ENCODE measurements around the gene TMEM131L.
A peak's percentile ranks its signal among the peaks of the same experiment; 100 is the strongest.

Gene TMEM131L

GRCh38 chr4:153628796-153629315, 162.7 kb downstream of the TMEM131L start:
- no peak for DNase-seq

- no peak for DNase-seq
Measured at GRCh38 chr4:153629776-153630175, 163.6 kb downstream of the TMEM131L start.

GRCh38 chr4:153634738-153635353, 168.7 kb downstream of the TMEM131L start:
- peak in 1 of 2 experiments; percentile 19 for DNase-seq

GRCh38 chr4:153635846-153636245, 169.7 kb downstream of the TMEM131L start:
- no peak for DNase-seq

- DNase-seq, result no peak
Measured at GRCh38 chr4:153637201-153637600, 171.0 kb downstream of the TMEM131L start.

GRCh38 chr4:153638011-153638410, 171.9 kb downstream of the TMEM131L start:
- DNase-seq, result no peak

- no peak for DNase-seq
Measured at GRCh38 chr4:153638999-153639398, 172.8 kb downstream of the TMEM131L start.

GRCh38 chr4:153639833-153640802, 174.0 kb downstream of the TMEM131L start:
- no peak for DNase-seq

- no peak for DNase-seq
Measured at GRCh38 chr4:153641532-153641931, 175.4 kb downstream of the TMEM131L start.

- DNase-seq, result peak; percentile 6 to 47
Measured at GRCh38 chr4:153643406-153644383, 177.5 kb downstream of the TMEM131L start.

GRCh38 chr4:153645183-153645582, 179.0 kb downstream of the TMEM131L start:
- no peak for DNase-seq

- DNase-seq, result no peak
Measured at GRCh38 chr4:153646261-153646660, 180.1 kb downstream of the TMEM131L start.

GRCh38 chr4:153646978-153647377, 180.8 kb downstream of the TMEM131L start:
- DNase-seq, result no peak

- no peak for DNase-seq
Measured at GRCh38 chr4:153647975-153648374, 181.8 kb downstream of the TMEM131L start.

- peak in 1 of 2 experiments; percentile 2 for DNase-seq
Measured at GRCh38 chr4:153649572-153649991, 183.4 kb downstream of the TMEM131L start.

GRCh38 chr4:153651116-153651515, 185.0 kb downstream of the TMEM131L start:
- DNase-seq, result no peak

- no peak for DNase-seq
Measured at GRCh38 chr4:153651587-153651986, 185.4 kb downstream of the TMEM131L start.

GRCh38 chr4:153652051-153652784, 186.1 kb downstream of the TMEM131L start:
- DNase-seq, result no peak

- DNase-seq, result no peak
Measured at GRCh38 chr4:153655002-153655541, 188.9 kb downstream of the TMEM131L start.

- DNase-seq, result no peak
Measured at GRCh38 chr4:153655928-153656327, 189.8 kb downstream of the TMEM131L start.

- no peak for DNase-seq
Measured at GRCh38 chr4:153661215-153661822, 195.2 kb downstream of the TMEM131L start.
